WTC11 (cell line): Measurements from ENCODE around the gene QRSL1. TPM values are rescaled to one million over a fixed set of nuclear protein-coding genes. Genes with fewer than 3 reads are reported as not detected.

ENCODE experiments used
- ATAC-seq: fragments of 200-7000 bp; cut with Tn5 transposase; 2 replicates; pipeline ENCODE4 v1.10.0; 2021; ENCODE audit warnings: mild to moderate bottlenecking, moderate library complexity
- CTCF ChIA-PET: fragments of 300-600 bp; sonication (Branson Sonifier 250); formaldehyde crosslinking; loops from one replicate; lab custom pipeline; 2021; ENCODE audit warnings: antibody characterized with exemption; lab: Charles Lee
- POLR2A ChIA-PET: fragments of 350-600 bp; sonication (Branson Sonifier 250); formaldehyde crosslinking; loops from one replicate; lab custom pipeline; 2021; ENCODE audit warnings: antibody characterized with exemption; lab: Charles Lee
- DNase-seq: peaks from one replicate; pipeline ENCODE4 v3.0.0; 2021; ENCODE audit warnings: low spot score
- H3K27ac Mint-ChIP-seq: 2 replicates; pipeline ENCODE4 v1.8.0; 2021; ENCODE audit warnings: mixed read lengths
- H3K27me3 Mint-ChIP-seq: 2 replicates; pipeline ENCODE4 v1.8.0; 2021; ENCODE audit warnings: low read depth, mild to moderate bottlenecking, moderate library complexity, mixed read lengths
- H3K36me3 Mint-ChIP-seq: 2 replicates; pipeline ENCODE4 v1.8.0; 2021; ENCODE audit warnings: mixed read lengths
- H3K4me1 Mint-ChIP-seq: 2 replicates; pipeline ENCODE4 v1.8.0; 2022; ENCODE audit warnings: mixed read lengths
- H3K4me3 Mint-ChIP-seq: 2 replicates; pipeline ENCODE4 v1.8.0; 2021; ENCODE audit warnings: mild to moderate bottlenecking, moderate library complexity, mixed read lengths
- H3K9me3 Mint-ChIP-seq: 2 replicates; pipeline ENCODE4 v1.8.0; 2021; ENCODE audit warnings: mixed read lengths
- AFF4 ChIP-seq: sonication (generic); formaldehyde crosslinking; IDR thresholded peaks from 2 replicates; pipeline ENCODE4 v1.8.1; 2023; ENCODE audit warnings: mild to moderate bottlenecking, missing genetic modification reagents, borderline replicate concordance
- CBFB ChIP-seq: sonication (generic); formaldehyde crosslinking; IDR thresholded peaks from 2 replicates; pipeline ENCODE4 v1.8.1; 2022; ENCODE audit warnings: mild to moderate bottlenecking, low read depth, missing genetic modification reagents
- E2F4 ChIP-seq: sonication (generic); formaldehyde crosslinking; IDR thresholded peaks from 2 replicates; pipeline ENCODE4 v1.8.1; 2022; ENCODE audit warnings: low read depth, mild to moderate bottlenecking, moderate library complexity, missing genetic modification reagents, borderline replicate concordance
- GRHL2 ChIP-seq: fragments of 250-450 bp; sonication (Bioruptor Pico); IDR thresholded peaks from 2 replicates; pipeline ENCODE4 v1.8.0; 2022; ENCODE audit warnings: mild to moderate bottlenecking, moderate library complexity; ENCODE audit not compliant: insufficient replicate concordance, severe bottlenecking
- NFATC4 ChIP-seq: fragments of 250-450 bp; sonication (Bioruptor Pico); IDR thresholded peaks from 2 replicates; pipeline ENCODE4 v1.9.0; 2021; ENCODE audit warnings: mild to moderate bottlenecking
- NFYB ChIP-seq: sonication (generic); formaldehyde crosslinking; conservative IDR thresholded peaks from 2 replicates; pipeline ENCODE4 v1.8.0; 2022; ENCODE audit warnings: low read depth, missing genetic modification reagents
- PRRX2 ChIP-seq: fragments of 250-450 bp; sonication (Bioruptor Pico); IDR thresholded peaks from 2 replicates; pipeline ENCODE4 v1.8.0; 2021; ENCODE audit warnings: mild to moderate bottlenecking
- SMAD4 ChIP-seq: sonication (generic); formaldehyde crosslinking; IDR thresholded peaks from 2 replicates; pipeline ENCODE4 v1.8.0; 2022; ENCODE audit warnings: mild to moderate bottlenecking, missing genetic modification reagents
- STAT6 ChIP-seq: sonication (generic); formaldehyde crosslinking; conservative IDR thresholded peaks from 2 replicates; pipeline ENCODE4 v1.8.1; 2023; ENCODE audit warnings: mild to moderate bottlenecking, low read depth, missing genetic modification reagents, moderate library complexity
- USF1 ChIP-seq: sonication (generic); formaldehyde crosslinking; IDR thresholded peaks from 2 replicates; pipeline ENCODE4 v1.8.0; 2022; ENCODE audit warnings: mild to moderate bottlenecking, missing genetic modification reagents
- ZBTB43 ChIP-seq: sonication (generic); formaldehyde crosslinking; IDR thresholded peaks from 2 replicates; pipeline ENCODE4 v1.8.1; 2023; ENCODE audit warnings: mild to moderate bottlenecking, missing genetic modification reagents
- ZSCAN18 ChIP-seq: fragments of 250-450 bp; sonication (Bioruptor Pico); IDR thresholded peaks from 2 replicates; pipeline ENCODE4 v2.1.2; 2022; ENCODE audit warnings: mild to moderate bottlenecking, moderate library complexity
- total RNA-seq: library from RNA; stranded (reverse); gene quantifications from 3 replicates; pipeline ENCODE4 v1.2.3, GENCODE V29; 2021

QRSL1 gene
- total RNA-seq, 1 experiment from 2014 or later: 17.7 TPM

- no peak for TF ChIP-seq E2F4 (CRISPR knock-in tag)
- TF ChIP-seq SMAD4 (CRISPR knock-in tag): no peak
- no peak for TF ChIP-seq NFYB
These were observed 11.5 kb upstream of the QRSL1 start (continued) for GRCh38 chr6:106617857-106618256.

GRCh38 chr6:106618324-106618723 is 11.1 kb upstream of the QRSL1 start:
- ChIA-PET POLR2A (no interaction called here), CTCF (interaction anchor here (1.2 to 1.3 kb wide), 2 partner anchors 10 to 379 kb away, joined by 3 to 4 read pairs; no protein-coding TSS in a partner anchor)
- Mint-ChIP-seq H3K4me3 (no peak overlapping the region), H3K9me3 (peaks cover 14% of the 10 kb centered on the region), H3K27me3 (no peaks in the 10 kb centered on the region), H3K36me3 (peaks cover 19% of the 10 kb centered on the region), H3K4me1 (peaks cover 55% of the 10 kb centered on the region), H3K27ac (peak overlapping the region; percentile 37; the same call in 1 of the 2 replicates)
- DNase-seq (no peak), ATAC-seq (no peak)
- TF ChIP-seq ZBTB43 (CRISPR knock-in tag): no peak
- no peak for TF ChIP-seq AFF4 (CRISPR knock-in tag)
- TF ChIP-seq CBFB (CRISPR knock-in tag): no peak
- no peak for TF ChIP-seq USF1 (CRISPR knock-in tag)
- no peak for TF ChIP-seq NFATC4
- no peak for TF ChIP-seq STAT6 (CRISPR knock-in tag)

- DNase-seq (no peak), ATAC-seq (no peak)
- Mint-ChIP-seq H3K27ac (0 out of 2 replicates have a peak overlapping the region, but pooled peaks have one; percentile 9), H3K4me1 (peaks cover 46% of the 10 kb centered on the region), H3K36me3 (peaks cover 26% of the 10 kb centered on the region), H3K9me3 (peaks cover 18% of the 10 kb centered on the region), H3K27me3 (no peaks in the 10 kb centered on the region), H3K4me3 (no peak overlapping the region)
- POLR2A ChIA-PET: interaction anchor here (0.6 to 0.7 kb wide), 3 partner anchors 9 to 355 kb away, joined by 3 to 4 read pairs (median 3); partner anchors contain the start of gene CD24
- CTCF ChIA-PET: interaction anchor here (1.1 to 1.2 kb wide), 2 partner anchors 10 to 11 kb away, joined by 4 to 5 read pairs; no protein-coding TSS in a partner anchor
- TF ChIP-seq ZSCAN18 (CRISPR knock-in tag) (no peak), GRHL2 (no peak), PRRX2 (no peak)
These were observed 10.2 kb upstream of the QRSL1 start for GRCh38 chr6:106619223-106619622.
